HepG2 (cell line): Measurements from ENCODE around the gene DDX24. TPM values are rescaled to one million over a fixed set of nuclear protein-coding genes. Genes with fewer than 3 reads are reported as not detected.

Experiments
- ATAC-seq: fragments of 200-7000 bp; cut with Tn5 transposase; 3 replicates; pipeline ENCODE4 v1.9.1; 2020; ENCODE audit warnings: mild to moderate bottlenecking, moderate library complexity
- BruUV-seq: library from RNA; stranded (reverse); fragments of 400-500 nt; replicated peaks from 2 replicates; lab custom pipeline; 2021; lab: Mats Ljungman, UMichigan
- CTCF ChIA-PET: fragments of 300-600 bp; formaldehyde crosslinking; extraction: SDS; loops from one replicate; lab custom pipeline; 2021; ENCODE audit warnings: low total read pairs, inconsistent platforms, low intra/inter-chr PET ratio; lab: Yijun Ruan, JAX
- POLR2A ChIA-PET: fragments of 350-600 bp; sonication (Branson Sonifier 250); formaldehyde crosslinking; loops from one replicate; lab custom pipeline; 2020; ENCODE audit warnings: antibody characterized with exemption, inconsistent platforms; lab: Yijun Ruan, JAX
- DNase-seq: peaks from one replicate; pipeline ENCODE4 v3.0.0-alpha.2; 2015; ENCODE audit warnings: low spot score
- FAIRE-seq: peaks from 3 replicates; lab custom pipeline; 2011; peaks lifted over from hg19 to GRCh38; lab: Jason Lieb, UNC
- H2AFZ ChIP-seq: one replicate; pipeline ENCODE4 v1.6.1; 2011; ENCODE audit warnings: low read length, inconsistent platforms
- H3K27ac ChIP-seq: fragments of 300-600 bp; 3 replicates; pipeline ENCODE4 v1.8.0; 2011; ENCODE audit warnings: mixed run types, mild to moderate bottlenecking, mixed read lengths, low read length, inconsistent platforms; ENCODE audit not compliant: insufficient read depth; ENCODE audit errors: extremely low read length
- H3K27me3 ChIP-seq, 2 experiments: fragments of 200-600 bp in 1 of 2; 2 replicates in 1 of 2; 3 replicates in 1 of 2; pipeline versions ENCODE4 v1.6.0 to v1.8.0; 2011; ENCODE audit warnings: low read length in 2 of 2, mild to moderate bottlenecking in 2 of 2, moderate library complexity in 2 of 2, inconsistent platforms in 1 of 2; ENCODE audit not compliant: insufficient read depth in 2 of 2, control insufficient read depth in 1 of 2
- H3K36me3 ChIP-seq, 2 experiments: fragments of 200-600 bp in 1 of 2; replicated peaks in 1 of 2; 2 replicates in 1 of 2; 3 replicates in 1 of 2; pipeline versions ENCODE4 v1.5.1 to v1.8.0; 2011; ENCODE audit warnings: low read length in 2 of 2, inconsistent platforms in 1 of 2; ENCODE audit not compliant: insufficient read depth in 2 of 2, control insufficient read depth in 1 of 2
- H3K4me1 ChIP-seq: 2 replicates; pipeline ENCODE4 v1.5.1; 2012; ENCODE audit warnings: low read length, inconsistent platforms; ENCODE audit not compliant: insufficient read depth
- H3K4me2 ChIP-seq: 2 replicates; pipeline ENCODE4 v1.6.0; 2011; ENCODE audit warnings: low read depth, low read length, inconsistent platforms
- H3K4me3 ChIP-seq, 3 experiments: fragments of 200-600 bp in 1 of 3; sonication (generic), shearing (Covaris generic) in 1 of 3; replicated peaks in 1 of 3; 2 replicates each; pipeline ENCODE4 v1.5.1; 2011 to 2016; ENCODE audit warnings: low read length in 3 of 3, inconsistent platforms in 2 of 3, low read depth in 2 of 3, mild to moderate bottlenecking in 2 of 3, control low read depth in 1 of 3, mixed read lengths in 1 of 3; ENCODE audit not compliant: insufficient read depth in 1 of 3
- H3K79me2 ChIP-seq: one replicate; pipeline ENCODE4 v1.6.1; 2011; ENCODE audit warnings: low read length, inconsistent platforms; ENCODE audit not compliant: insufficient read depth
- H3K9ac ChIP-seq: 2 replicates; pipeline ENCODE4 v1.6.0; 2011; ENCODE audit warnings: mild to moderate bottlenecking, low read depth, low read length, inconsistent platforms; ENCODE audit not compliant: insufficient read depth
- H3K9me3 ChIP-seq: 2 replicates; pipeline ENCODE4 v1.5.1; 2012; ENCODE audit warnings: mild to moderate bottlenecking, low read length
- H4K20me1 ChIP-seq: 2 replicates; pipeline ENCODE4 v1.6.0; 2011; ENCODE audit warnings: inconsistent platforms, mild to moderate bottlenecking, low read length, moderate library complexity; ENCODE audit not compliant: insufficient read depth
- CHD2 ChIP-seq: IDR thresholded peaks from 2 replicates; pipeline ENCODE4 v1.6.1; 2011; ENCODE audit warnings: low read depth, low read length, improper control_type of control experiment
- PRDM15 ChIP-seq: sonication (generic); formaldehyde crosslinking; IDR thresholded peaks from 2 replicates; pipeline ENCODE4 v1.4.0; 2020; ENCODE audit warnings: missing genetic modification reagents
- TARDBP ChIP-seq: sonication (generic); formaldehyde crosslinking; IDR thresholded peaks from 2 replicates; pipeline ENCODE4 v1.8.0; 2022; ENCODE audit warnings: mild to moderate bottlenecking, missing genetic modification reagents
- THAP7 ChIP-seq: sonication (generic); formaldehyde crosslinking; IDR thresholded peaks from 2 replicates; pipeline ENCODE4 v1.8.1; 2023; ENCODE audit warnings: mild to moderate bottlenecking, missing genetic modification reagents
- XBP1 ChIP-seq: sonication (generic); formaldehyde crosslinking; IDR thresholded peaks from 2 replicates; pipeline ENCODE4 v1.5.0; 2020; ENCODE audit warnings: missing genetic modification reagents
- ZBTB21 ChIP-seq: sonication (generic); formaldehyde crosslinking; IDR thresholded peaks from 2 replicates; pipeline ENCODE4 v1.4.0; 2020; ENCODE audit warnings: missing genetic modification reagents
- ZNF280D ChIP-seq: sonication (generic); formaldehyde crosslinking; IDR thresholded peaks from 2 replicates; pipeline ENCODE4 v1.5.1; 2020; ENCODE audit warnings: mild to moderate bottlenecking, missing genetic modification reagents
- ZNF362 ChIP-seq: sonication (generic); formaldehyde crosslinking; IDR thresholded peaks from 2 replicates; pipeline ENCODE4 v1.4.0; 2020; ENCODE audit warnings: missing genetic modification reagents, mild to moderate bottlenecking, borderline replicate concordance
- ZNF770 ChIP-seq: sonication (generic); formaldehyde crosslinking; IDR thresholded peaks from 2 replicates; pipeline ENCODE4 v1.5.0; 2020; ENCODE audit warnings: mild to moderate bottlenecking, missing genetic modification reagents
- ZNF772 ChIP-seq: sonication (generic); formaldehyde crosslinking; IDR thresholded peaks from 2 replicates; pipeline ENCODE4 v1.5.0; 2020; ENCODE audit warnings: mild to moderate bottlenecking, missing genetic modification reagents
- WGBS: methylation state at CpG from one replicate; pipeline ENCODE4 v1.1.6; 2017; ENCODE audit warnings: low lambda C conversion rate; 5-methylcytosine and 5-hydroxymethylcytosine counted together
- in situ Hi-C: cut with HindIII; loops from 2 replicates; pipeline ENCODE4 v1.10.0; 2017; ENCODE audit warnings: low pct_unique_long_range_greater_than_20kb; ENCODE audit not compliant: extremely low pct_ligation_motif_present
- intact Hi-C: fragments of 100-400 bp; cut with micrococcal nuclease; formaldehyde crosslinking; loops from one replicate; pipeline ENCODE4 v1.10.0; 2022; ENCODE audit not compliant: unreplicated experiment
- polyA plus RNA-seq, 8 experiments: library from polyadenylated mRNA; depleted of rRNA in 3 of 8; stranded (reverse) in 7 of 8; unstranded in 1 of 8; fragments of >200 nt; fragmentation: Illumina TruSeq in 4 of 8; extraction: Trizol in 4 of 8; gene quantifications; 2 replicates each; pipeline versions ENCODE4 v1.2.1 to v1.2.3, GENCODE V29; 2011 to 2016; ENCODE audit warnings: low read depth in 4 of 8, missing spikeins in 1 of 8, mixed read lengths in 1 of 8; ENCODE audit not compliant: insufficient read depth in 1 of 8
- total RNA-seq, 5 experiments: library from RNA; depleted of rRNA; stranded (reverse); fragments of >200 nt; fragmentation: Illumina TruSeq; extraction: Trizol; gene quantifications; 2 replicates each; pipeline ENCODE4 v1.2.3, GENCODE V29; 2016; ENCODE audit warnings: low read depth in 1 of 5

DDX24 gene
- total and polyA plus RNA-seq, 2 of the 13 experiments (the other 11 are each of a cell fraction or from before 2014, with no cell fraction given): 67.3 to 149 TPM

- peak overlapping the region; percentile 75 to 99 (median 99) for H3K4me3 ChIP-seq
- peak overlapping the region; percentile 81 for H3K27ac ChIP-seq
- intact Hi-C loops: loop anchor here (5.0 kb wide), 2 partner anchors 44 to 46 kb away; partner anchors contain the start of gene IFI27L2
- DNase-seq (no peak), ATAC-seq (peak; percentile 57), FAIRE-seq (peak; percentile 4)
- H3K9ac ChIP-seq: peak overlapping the region; percentile 98
- peak overlapping the region; percentile 79 for H2AFZ ChIP-seq
- H3K4me2 ChIP-seq: peak overlapping the region; percentile 79
- in situ Hi-C loops: no loop called here
- BruUV-seq: TSS peak; percentile 69
- no peaks in the 10 kb centered on the region for H3K27me3 ChIP-seq
- 0% methylated on average over 19 of the region's 19 CpGs for WGBS
- peaks cover 56% of the 10 kb centered on the region for H3K79me2 ChIP-seq
- ChIA-PET CTCF (no interaction called here), POLR2A (interaction anchor here (0.7 to 1.6 kb wide), 12 partner anchors 8 to 212 kb away, joined by 3 to 10 read pairs (median 4); partner anchors contain the start of gene SERPINA10)
- H3K4me1 ChIP-seq: peaks cover 53% of the 10 kb centered on the region
- H3K9me3 ChIP-seq: no peaks in the 10 kb centered on the region
- peaks cover 28% of the 10 kb centered on the region for H4K20me1 ChIP-seq
- H3K36me3 ChIP-seq: peaks cover 1 to 18% of the 10 kb centered on the region in 2 experiments; a peak in 3 of 5 replicates
- TF ChIP-seq XBP1 (CRISPR knock-in tag) (no peak), TARDBP (0 out of 2 replicates have a peak, but pooled peaks have one; percentile 14), ZNF280D (CRISPR knock-in tag) (no peak), PRDM15 (CRISPR knock-in tag) (no peak), ZBTB21 (CRISPR knock-in tag) (no peak), ZNF770 (CRISPR knock-in tag) (no peak), CHD2 (no peak), ZNF362 (CRISPR knock-in tag) (no peak), ZNF772 (CRISPR knock-in tag) (peak; percentile 48; the same call in 1 of the 2 replicates), THAP7 (CRISPR knock-in tag) (0 out of 2 replicates have a peak, but pooled peaks have one; percentile 19)
Observed at GRCh38 chr14:94081386-94081820, 401 bp upstream of the DDX24 start.
